Inferior parietal cortex (tissue), 1 donor: ENCODE measurements around the gene KRT78.
"Not testable (repeated sequence)": the region's sequence is repeated elsewhere in the genome, so short reads cannot be mapped to it uniquely, and the experiment has no call there.

Experiments used
- DNase-seq: peaks from one replicate; pipeline ENCODE4 v3.0.0-alpha.2; 2016; ENCODE audit errors: extremely low spot score

KRT78 gene, protein sequence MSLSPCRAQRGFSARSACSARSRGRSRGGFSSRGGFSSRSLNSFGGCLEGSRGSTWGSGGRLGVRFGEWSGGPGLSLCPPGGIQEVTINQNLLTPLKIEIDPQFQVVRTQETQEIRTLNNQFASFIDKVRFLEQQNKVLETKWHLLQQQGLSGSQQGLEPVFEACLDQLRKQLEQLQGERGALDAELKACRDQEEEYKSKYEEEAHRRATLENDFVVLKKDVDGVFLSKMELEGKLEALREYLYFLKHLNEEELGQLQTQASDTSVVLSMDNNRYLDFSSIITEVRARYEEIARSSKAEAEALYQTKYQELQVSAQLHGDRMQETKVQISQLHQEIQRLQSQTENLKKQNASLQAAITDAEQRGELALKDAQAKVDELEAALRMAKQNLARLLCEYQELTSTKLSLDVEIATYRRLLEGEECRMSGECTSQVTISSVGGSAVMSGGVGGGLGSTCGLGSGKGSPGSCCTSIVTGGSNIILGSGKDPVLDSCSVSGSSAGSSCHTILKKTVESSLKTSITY

DNA sequence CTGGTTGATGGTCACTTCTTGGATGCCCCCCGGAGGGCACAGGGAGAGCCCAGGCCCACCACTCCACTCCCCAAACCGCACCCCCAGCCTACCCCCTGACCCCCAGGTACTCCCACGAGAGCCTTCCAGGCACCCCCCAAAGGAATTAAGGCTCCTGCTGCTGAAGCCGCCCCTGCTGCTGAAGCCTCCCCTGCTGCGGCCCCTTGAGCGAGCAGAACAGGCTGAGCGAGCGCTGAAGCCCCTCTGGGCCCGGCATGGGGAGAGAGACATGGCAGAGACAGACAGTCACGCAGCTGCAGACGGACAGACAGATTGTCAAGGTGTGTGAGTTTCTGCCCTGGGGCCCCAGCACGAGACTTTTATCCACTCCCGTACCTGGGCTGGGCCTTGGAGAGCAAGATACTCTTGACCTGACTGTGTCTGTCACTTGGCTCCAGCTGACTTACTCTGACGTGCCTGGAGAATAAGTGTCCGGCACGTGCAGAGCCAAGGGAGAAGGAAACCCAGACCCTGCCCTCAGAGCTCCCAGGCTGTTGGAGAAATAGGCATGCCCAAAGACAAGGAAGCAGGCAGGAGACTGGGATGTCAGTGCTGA is at the start of gene KRT78:
Gene KRT78, minus strand, starts transcription at position 334 of the 595 bp plus-strand sequence. Its CDS starts 64 bp downstream, at position 270.
- DNase-seq: no peak

DNA sequence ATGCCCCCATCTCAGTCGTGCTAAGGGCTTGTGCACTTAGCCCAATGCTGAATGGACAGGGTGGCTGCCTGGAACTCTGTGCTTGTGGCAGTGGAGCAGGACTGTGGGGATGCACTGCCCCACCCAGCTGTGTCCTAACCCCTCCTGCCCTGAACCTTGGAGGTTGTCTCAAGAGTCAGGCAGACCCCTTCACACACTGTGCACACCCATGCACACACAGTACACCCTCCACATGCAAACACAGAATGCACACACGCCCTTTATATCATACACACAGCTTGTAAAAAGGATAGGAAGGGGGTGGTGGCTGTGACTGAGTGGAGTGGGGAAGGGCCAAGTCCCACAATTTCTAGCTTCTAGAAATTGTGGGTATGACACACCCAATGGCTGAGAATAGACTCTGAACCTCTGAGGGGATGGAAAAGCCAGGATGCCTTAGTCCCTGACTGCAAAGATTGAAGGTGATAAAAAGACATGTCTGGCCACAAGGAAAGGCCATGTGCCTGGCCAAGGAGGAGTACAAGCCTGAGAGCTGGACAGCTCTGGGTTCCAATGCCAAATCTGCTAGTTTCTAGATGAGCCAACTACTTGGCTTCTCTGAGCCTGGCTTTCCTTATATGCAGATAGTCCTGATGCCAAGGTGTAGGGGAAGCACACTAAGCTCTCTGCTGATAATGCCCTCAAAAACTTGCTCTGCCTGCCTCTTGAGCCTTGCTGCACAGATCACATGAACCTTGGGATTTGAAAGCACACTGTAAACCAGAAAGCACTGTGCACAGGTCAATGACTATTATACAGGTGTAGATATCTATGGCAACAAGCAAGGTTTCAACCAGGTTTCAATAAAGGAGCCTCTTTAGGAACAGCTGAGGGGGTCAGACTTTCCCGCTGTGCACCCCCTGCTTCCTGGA is 47.7 kb upstream of the KRT78 start:
- no peak for DNase-seq

DNA sequence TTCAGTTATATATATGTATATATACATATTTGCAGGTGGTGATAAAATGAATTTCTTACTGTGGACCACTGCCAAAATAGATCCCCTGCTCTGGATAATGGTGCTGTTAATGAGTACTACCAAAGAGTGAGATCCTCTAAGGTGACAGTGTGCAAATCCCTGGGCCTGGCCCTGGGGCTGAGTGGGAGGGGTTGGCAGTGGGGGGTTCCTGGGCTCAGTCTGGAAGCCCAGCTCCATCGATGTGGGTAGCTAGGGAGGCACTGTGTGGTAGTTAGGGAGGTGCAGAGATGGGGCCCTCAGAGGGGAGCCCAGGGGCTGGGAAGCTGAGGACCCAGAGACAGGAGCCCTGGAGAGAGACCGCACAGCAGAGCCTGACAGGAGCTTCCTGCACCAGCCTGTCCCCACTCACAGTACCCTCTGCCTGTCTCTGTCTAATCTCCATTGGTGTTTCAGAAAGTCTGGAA is 47.0 kb upstream of the KRT78 start:
- no peak for DNase-seq

GRCh38 chr12:52892974-52893373 is 44.2 kb upstream of the KRT78 start:
- DNase-seq: no peak

GRCh38 chr12:52892207-52892852 is 43.5 kb upstream of the KRT78 start:
- DNase-seq: no peak

DNA sequence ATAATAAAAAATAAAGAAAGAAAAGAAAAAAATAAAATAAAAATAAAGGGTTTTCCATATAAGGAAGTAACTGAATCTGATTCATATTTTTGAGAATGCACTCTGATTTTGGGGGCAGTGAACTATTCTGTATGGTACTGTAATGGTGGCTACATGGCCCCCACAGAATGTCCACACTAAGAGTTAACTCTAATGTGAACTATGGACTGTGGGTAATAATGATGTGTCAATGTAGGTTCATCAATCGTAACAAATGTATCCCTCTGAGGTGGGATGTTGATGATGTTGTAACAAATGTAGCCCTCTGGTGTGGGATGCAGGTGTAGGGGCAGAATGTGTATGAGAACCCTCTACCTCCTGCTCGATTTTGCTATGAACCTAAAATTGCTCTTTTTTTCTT is 42.2 kb upstream of the KRT78 start:
- no peak for DNase-seq

DNA sequence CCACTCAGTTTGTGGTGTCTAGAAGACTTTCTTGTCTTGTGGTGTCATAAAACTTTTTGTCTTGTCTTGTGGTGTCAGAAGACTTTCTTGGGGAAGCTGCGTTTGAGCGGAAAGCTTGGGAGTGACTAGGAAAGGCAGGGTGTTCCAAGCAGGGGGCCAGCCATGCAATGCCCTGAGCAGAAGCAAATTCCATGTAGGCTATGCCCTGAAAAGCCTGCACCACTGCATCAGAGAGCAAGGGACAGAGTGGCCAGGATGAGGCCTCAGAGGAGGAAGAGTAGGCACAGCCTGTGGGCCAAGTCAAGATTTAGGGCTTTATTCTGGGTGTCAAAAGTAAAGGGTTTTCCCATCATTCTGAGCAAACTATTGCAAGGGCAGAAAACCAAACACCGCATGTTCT is 41.6 kb upstream of the KRT78 start:
- no peak for DNase-seq

DNA sequence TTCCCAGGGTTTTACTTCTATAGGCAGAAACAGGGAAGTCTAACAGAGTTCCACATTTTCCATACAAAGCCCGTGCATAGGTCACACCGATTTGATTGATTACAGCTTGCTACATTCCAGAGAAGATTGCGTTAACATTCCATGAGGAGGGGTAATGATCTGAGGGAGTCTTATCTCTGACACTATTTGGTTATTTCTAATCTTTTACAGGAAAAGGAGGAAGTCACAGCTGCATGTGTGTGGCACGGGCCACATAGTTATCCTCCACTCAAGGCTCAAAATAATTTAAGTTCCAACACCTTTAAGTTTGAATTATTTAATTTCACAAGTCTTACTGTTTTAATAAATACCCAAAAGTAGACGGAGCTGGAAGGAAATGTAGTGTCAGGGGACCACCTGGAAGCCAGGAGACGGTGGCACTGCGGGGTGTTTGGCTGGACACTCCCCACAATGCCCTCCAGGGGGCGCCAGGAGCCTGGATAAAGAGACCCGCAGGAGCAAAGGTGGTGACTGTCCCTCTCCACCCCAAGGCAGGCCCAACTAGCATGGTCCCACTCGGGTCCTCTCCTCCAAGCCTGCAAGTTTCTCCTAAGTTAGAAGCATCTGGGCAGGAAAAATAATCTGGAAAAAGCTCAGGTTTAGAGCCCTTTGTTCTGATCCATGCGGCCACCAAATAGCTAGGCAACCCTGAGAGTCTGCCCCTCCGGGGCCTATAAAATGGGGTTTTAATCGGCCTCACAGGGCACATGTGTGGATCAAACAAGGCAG is 35.9 kb upstream of the KRT78 start:
- peak; percentile 77 for DNase-seq

DNA sequence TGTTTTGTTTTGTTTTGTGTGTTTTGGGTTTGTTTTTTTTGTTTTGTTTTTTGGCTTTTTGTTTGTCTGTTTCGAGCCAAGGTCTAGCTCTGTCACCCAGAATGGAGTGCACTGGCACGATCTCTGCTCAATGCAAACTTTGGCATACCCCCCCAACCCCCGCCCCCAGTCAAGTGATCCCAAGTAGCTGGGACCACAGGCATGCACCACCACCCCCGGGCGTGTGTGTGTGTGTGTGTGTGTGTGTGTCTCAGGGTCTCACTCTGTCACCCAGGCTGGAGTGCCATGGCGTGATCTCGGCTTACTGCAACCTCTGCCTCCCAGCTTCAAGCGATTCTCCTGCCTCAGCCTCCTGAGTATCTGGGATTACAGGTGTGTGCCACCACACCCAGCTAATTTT is 31.7 kb upstream of the KRT78 start:
- not testable (repeated sequence) for DNase-seq

GRCh38 chr12:52879394-52880351 is 30.9 kb upstream of the KRT78 start:
- peak; percentile 92 for DNase-seq

DNA sequence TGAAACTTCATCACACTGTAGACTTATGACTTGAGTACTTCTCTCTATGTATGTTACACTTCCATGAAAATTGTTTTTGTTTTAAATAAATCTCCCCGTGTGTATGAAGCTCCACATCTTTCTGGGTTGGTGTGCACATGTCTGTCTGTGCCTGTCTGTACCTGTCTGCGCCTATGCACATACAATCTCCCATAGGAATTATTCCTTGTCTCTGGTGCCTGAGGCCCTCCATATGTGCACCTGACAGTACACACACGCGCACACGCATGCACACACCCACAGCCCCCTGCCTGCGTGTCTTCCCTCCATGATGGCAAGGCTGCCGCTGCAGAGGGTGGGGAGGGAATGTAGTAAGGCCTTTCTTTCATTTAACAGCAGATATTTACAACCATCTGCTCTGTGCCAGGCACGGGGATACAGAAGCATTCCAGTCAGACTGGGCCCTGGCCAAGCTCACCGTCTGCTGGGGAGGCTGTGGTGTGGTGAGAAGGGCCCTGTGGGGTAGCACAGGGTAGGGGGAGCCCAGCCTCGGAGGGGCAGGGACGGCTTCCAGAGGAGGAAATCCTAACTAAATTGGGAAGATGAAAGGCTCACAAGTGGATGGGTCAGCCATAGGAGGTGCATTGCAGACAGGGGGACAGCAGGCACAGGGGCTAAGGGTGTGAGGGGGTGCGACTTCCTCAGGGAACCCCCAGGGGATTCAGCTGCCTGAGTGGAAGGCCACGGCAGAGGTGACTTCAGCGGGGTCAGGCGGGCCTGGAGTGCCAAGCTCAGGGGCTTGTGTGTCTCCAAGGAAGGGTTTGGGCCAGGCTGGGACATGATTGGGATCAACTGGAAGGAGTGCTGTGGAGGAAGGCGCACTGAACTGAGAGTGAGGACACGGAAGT is 30.0 kb upstream of the KRT78 start:
- no peak for DNase-seq

DNA sequence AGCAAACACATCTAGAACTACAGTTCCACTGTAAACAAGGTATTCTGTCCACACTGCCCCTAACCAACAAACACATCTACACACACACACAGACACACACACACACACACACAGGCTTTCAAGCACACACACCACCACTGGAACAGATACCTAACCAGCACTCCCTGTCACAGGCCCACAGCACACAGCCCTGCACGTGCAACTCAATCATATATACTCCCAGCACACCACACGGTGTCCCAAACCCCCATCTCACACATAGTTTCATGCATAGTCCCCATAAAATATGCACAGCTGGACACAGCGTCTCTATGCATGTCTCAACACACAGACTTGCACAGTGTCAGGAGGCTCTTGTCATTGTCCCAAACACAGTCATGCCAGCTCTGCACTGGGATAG is 28.4 kb upstream of the KRT78 start:
- DNase-seq: no peak

DNA sequence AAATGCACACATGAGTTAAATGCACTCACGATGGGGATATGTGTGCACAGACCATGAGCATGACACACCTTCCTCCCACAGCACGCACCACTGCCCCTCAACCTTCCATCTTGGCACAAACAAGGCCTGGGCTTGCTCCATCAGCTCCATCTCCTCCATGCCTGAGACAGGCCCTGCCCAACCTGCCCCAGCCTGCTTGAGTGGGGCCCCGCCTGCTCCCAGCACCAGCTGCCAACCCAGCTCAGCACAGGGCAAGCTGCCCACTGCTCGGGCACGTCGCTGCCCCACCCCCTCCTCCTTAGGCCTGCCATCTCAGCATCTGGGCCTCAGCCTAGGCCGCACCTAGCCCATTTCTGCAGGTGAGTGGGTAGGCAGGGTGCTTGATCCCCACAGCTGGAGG is 27.6 kb upstream of the KRT78 start:
- no peak for DNase-seq

- DNase-seq: no peak
These were observed 26.0 kb upstream of the KRT78 start for GRCh38 chr12:52874573-52875435.

DNA sequence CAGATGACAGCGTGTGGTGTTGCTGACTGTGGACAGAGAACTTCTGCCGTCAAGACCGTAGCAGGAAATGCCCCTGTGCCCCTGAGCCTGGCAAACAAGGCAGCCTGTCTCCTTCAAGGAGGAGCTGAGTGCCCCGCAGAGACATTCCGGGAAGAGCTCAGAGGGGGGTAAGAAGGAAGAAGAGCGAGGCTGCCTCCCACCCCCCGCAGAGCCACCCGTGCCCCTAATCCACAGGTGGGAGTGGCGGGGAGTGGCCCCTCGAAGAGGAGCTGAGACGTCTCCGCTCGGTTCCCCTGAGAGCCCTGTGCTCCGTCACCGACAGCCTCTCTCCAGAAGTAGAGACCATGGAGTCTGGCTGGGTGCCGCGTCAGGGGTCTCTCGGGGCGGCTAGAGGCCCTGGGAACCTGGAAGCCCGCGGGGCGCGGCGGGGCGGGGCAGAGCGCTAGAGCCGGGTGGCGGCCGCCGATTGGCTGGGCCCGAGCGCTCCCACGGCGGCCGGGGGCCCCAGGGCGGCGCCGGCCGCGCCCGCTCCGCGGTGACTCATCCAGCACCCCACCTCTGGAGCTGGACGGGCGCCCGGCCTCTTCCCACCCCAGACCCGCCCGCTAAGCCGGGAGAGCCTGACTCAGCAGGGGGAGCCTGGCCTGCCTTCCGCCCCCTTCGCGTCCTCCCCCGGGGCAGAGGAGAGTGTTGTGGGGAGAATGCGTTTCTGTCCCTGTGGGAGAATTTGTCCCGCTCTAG is 25.2 kb upstream of the KRT78 start:
- no peak for DNase-seq

DNA sequence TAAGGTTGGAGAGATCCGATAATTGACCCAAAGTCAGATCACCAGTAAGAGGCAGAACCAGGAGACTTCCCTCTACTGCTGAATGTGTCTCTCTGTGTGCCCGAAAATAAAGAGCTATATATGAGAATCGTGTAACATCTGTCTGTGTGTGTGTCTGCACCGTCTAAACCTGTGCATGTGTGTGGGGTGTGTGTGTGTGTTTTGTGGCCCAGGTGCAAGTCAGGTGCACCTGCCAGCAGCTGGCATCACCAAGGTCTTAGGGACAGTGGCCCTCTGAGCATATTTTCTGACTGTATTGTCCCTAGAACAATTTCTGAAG is 24.7 kb upstream of the KRT78 start:
- no peak for DNase-seq
